Smooth muscle cell (in vitro differentiated cells): Measurements from ENCODE around the gene HSPD1. TPM values are rescaled to one million over a fixed set of nuclear protein-coding genes. Genes with fewer than 3 reads are reported as not detected.

Experiments
- DNase-seq: peaks from one replicate; lab custom pipeline; 2025; ENCODE audit not compliant: unreplicated experiment; lab: John Stamatoyannopoulos, UW
- H2AFZ ChIP-seq: fragments of 200-600 bp; sonication (generic); 2 replicates; pipeline ENCODE4 v1.6.0; 2016; ENCODE audit warnings: antibody characterized with exemption, low read depth, mild to moderate bottlenecking
- H3F3A ChIP-seq: fragments of 200-600 bp; sonication (generic); 2 replicates; pipeline ENCODE4 v1.6.0; 2017; ENCODE audit warnings: antibody characterized with exemption, low read depth
- H3K27ac ChIP-seq: fragments of 200-600 bp; sonication (generic); 2 replicates; pipeline ENCODE4 v1.5.1; 2016; ENCODE audit warnings: low read depth, mild to moderate bottlenecking
- H3K27me3 ChIP-seq: fragments of 200-600 bp; sonication (generic); 2 replicates; pipeline ENCODE4 v1.6.1; 2016; ENCODE audit warnings: low read depth, mild to moderate bottlenecking
- H3K36me3 ChIP-seq: fragments of 200-600 bp; sonication (generic); 2 replicates; pipeline ENCODE4 v1.5.1; 2016; ENCODE audit warnings: low read depth
- H3K4me1 ChIP-seq: fragments of 200-600 bp; sonication (generic); 2 replicates; pipeline ENCODE4 v1.5.1; 2016; ENCODE audit warnings: low read depth
- H3K4me2 ChIP-seq: fragments of 200-600 bp; sonication (generic); 2 replicates; pipeline ENCODE4 v1.6.0; 2016; ENCODE audit warnings: mild to moderate bottlenecking
- H3K4me3 ChIP-seq: fragments of 200-600 bp; sonication (generic); 2 replicates; pipeline ENCODE4 v1.5.1; 2016; ENCODE audit warnings: mild to moderate bottlenecking
- H3K79me2 ChIP-seq: fragments of 200-600 bp; sonication (generic); 2 replicates; pipeline ENCODE4 v1.6.0; 2016; ENCODE audit warnings: low read depth, mild to moderate bottlenecking
- H3K9ac ChIP-seq: fragments of 200-600 bp; sonication (generic); 2 replicates; pipeline ENCODE4 v1.6.0; 2016; ENCODE audit warnings: low read depth
- H3K9me3 ChIP-seq: fragments of 200-600 bp; sonication (generic); replicated peaks from 2 replicates; pipeline ENCODE4 v1.5.1; 2016; ENCODE audit warnings: low read depth
- H4K20me1 ChIP-seq: fragments of 200-600 bp; sonication (generic); 2 replicates; pipeline ENCODE4 v1.6.0; 2016; ENCODE audit warnings: low read depth
- whole genome bisulfite sequencing: methylation state at CpG from one replicate; pipeline ENCODE4 v1.1.7; 2016; ENCODE audit warnings: low lambda C conversion rate; 5-methylcytosine and 5-hydroxymethylcytosine counted together
- polyA plus RNA-seq: library from polyadenylated mRNA; unstranded; fragments of >200 nt; fragmentation: Nextera tagmentation; extraction: Ambion mirVana; gene quantifications from 2 replicates; pipeline ENCODE4 v1.2.1, GENCODE V29; 2016
- small RNA-seq: library from RNA; depleted of rRNA; stranded (forward); fragments of <200 nt; gene quantifications from one replicate; pipeline ENCODE3, GENCODE V24; 2014
- total RNA-seq: library from RNA; depleted of rRNA; stranded (reverse); fragments of >200 nt; gene quantifications from 2 replicates; pipeline ENCODE4 v1.2.3, GENCODE V29; 2014
- TF ChIP-seq, protein P1 (sequence below): fragments of 200-600 bp; sonication (generic); IDR thresholded peaks from 2 replicates; pipeline ENCODE4 v1.5.1; 2017; ENCODE audit warnings: borderline replicate concordance, mild to moderate bottlenecking, antibody characterized with exemption; ENCODE audit not compliant: insufficient read depth, poor library complexity, severe bottlenecking

Gene HSPD1
- total and polyA plus RNA-seq, 2 experiments from 2014 or later = 142 to 145 TPM

DNA sequence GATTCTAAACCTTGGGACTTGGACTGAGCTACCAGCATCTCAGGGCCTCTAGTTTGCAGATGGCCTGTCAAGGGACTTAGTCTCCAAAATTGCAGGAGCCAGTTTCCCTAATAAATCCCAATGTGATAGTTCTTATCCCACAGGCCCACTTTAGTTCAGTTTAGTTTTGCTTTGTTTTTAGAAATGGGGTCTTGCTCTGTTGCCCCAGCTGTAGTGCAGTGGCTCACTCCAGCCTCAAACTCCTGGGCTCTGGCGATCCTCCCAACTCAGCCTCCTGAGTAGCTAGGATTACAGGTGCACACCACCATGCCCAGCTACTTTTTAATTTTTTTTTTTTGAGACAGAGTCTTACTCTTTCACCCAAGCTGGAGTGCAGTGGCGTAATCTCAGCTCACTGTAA is 62.3 kb downstream of the HSPD1 start:
- H4K20me1 ChIP-seq = peaks cover 20% of the 10 kb centered on the region
- H3K9me3 ChIP-seq = no peaks in the 10 kb centered on the region
- H3K27ac ChIP-seq = no peak overlapping the region
- H3K4me3 ChIP-seq = no peak overlapping the region
- H3K4me1 ChIP-seq = peaks cover 18% of the 10 kb centered on the region
- H3K36me3 ChIP-seq = no peaks in the 10 kb centered on the region
- no peak overlapping the region for H3K9ac ChIP-seq
- 100% methylated on average over 2 of the region's 2 CpGs for WGBS
- TF ChIP-seq, protein P1, sequence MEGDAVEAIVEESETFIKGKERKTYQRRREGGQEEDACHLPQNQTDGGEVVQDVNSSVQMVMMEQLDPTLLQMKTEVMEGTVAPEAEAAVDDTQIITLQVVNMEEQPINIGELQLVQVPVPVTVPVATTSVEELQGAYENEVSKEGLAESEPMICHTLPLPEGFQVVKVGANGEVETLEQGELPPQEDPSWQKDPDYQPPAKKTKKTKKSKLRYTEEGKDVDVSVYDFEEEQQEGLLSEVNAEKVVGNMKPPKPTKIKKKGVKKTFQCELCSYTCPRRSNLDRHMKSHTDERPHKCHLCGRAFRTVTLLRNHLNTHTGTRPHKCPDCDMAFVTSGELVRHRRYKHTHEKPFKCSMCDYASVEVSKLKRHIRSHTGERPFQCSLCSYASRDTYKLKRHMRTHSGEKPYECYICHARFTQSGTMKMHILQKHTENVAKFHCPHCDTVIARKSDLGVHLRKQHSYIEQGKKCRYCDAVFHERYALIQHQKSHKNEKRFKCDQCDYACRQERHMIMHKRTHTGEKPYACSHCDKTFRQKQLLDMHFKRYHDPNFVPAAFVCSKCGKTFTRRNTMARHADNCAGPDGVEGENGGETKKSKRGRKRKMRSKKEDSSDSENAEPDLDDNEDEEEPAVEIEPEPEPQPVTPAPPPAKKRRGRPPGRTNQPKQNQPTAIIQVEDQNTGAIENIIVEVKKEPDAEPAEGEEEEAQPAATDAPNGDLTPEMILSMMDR = no peak
- H3K79me2 ChIP-seq = peaks cover 32% of the 10 kb centered on the region
- no peak overlapping the region for H3K4me2 ChIP-seq
- H3K27me3 ChIP-seq = no peaks in the 10 kb centered on the region
- H3F3A ChIP-seq = peaks cover 9% of the 10 kb centered on the region
- no peak overlapping the region for H2AFZ ChIP-seq
- no peak for DNase-seq

Small RNA genes lying within 50 kb of the gene (small RNA-seq; reads per million reads assigned to genes)
- gene AC020550.1 = not detected
- not detected for gene RNU6-1029P

Other genes with a start within 250 kb of the HSPD1 start
- gene ANKRD44, start 189.1 kb downstream of the HSPD1 start, total RNA-seq = 5.5 and 6.0 TPM in 2 replicates
- 2.4 and 3.6 TPM in 2 replicates for gene ANKRD44, start 189.1 kb downstream of the HSPD1 start, polyA plus RNA-seq
- gene SF3B1, start 64.8 kb downstream of the HSPD1 start, total RNA-seq = 729 and 781 TPM in 2 replicates
- gene SF3B1, start 64.8 kb downstream of the HSPD1 start, polyA plus RNA-seq = 192 and 193 TPM in 2 replicates
- gene COQ10B, start 46.3 kb downstream of the HSPD1 start, total RNA-seq = 50.6 and 74.0 TPM in 2 replicates
- 52.4 and 61.5 TPM in 2 replicates for gene COQ10B, start 46.3 kb downstream of the HSPD1 start, polyA plus RNA-seq
- 116 and 132 TPM in 2 replicates for gene HSPE1, start 539 bp upstream of the HSPD1 start, total RNA-seq
- 158 and 174 TPM in 2 replicates for gene HSPE1, start 539 bp upstream of the HSPD1 start, polyA plus RNA-seq
- gene MOB4, start 16.2 kb upstream of the HSPD1 start, total RNA-seq = 73.1 and 84.7 TPM in 2 replicates
- 62.9 and 69.3 TPM in 2 replicates for gene MOB4, start 16.2 kb upstream of the HSPD1 start, polyA plus RNA-seq
- 15.9 and 29.2 TPM in 2 replicates for gene RFTN2, start 175.7 kb upstream of the HSPD1 start, total RNA-seq
- 4.6 and 9.5 TPM in 2 replicates for gene RFTN2, start 175.7 kb upstream of the HSPD1 start, polyA plus RNA-seq
- gene MARS2, start 205.5 kb upstream of the HSPD1 start, total RNA-seq = 1.3 and 2.0 TPM in 2 replicates
- 1.4 TPM in 1 of 2 replicates, not detected in the other for gene MARS2, start 205.5 kb upstream of the HSPD1 start, polyA plus RNA-seq